Measurements from ENCODE around the gene EMILIN2.

DNA sequence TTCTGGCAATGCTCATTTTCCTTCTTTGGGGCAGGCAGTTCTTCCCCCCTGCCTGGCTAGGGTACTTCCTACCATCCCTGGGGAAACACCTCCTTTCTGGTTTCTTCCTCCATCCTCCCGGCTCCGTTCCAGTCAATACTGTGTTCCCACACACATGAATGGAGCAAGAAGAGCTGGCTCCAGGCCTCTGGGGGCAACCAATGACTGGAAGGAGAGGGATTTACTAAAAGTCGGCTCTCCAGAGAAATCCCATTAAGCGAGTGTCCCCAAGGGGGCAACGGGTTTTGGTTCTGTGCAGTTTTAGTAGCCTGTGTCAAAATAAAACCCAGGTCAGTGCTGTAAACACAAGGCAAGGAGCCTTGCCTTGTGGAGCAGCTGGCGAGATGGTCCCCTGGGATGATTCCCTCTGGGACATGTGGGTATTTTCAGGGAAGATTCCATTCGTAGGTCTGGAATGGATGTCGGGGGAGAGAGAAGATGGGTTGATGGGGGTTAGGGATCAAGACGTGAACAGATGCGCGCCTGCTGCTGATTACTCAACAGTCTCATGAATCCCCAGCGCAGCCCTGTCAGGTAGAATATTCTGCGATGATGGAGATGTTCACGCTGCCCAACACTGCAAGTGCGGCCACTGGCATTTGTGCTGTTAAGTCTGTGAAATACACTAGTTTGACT is 32.0 kb downstream of the EMILIN2 start:
- TF ChIP-seq EZH2 (IDR thresholded peaks at IDR 0.05; ENCODE audit: low read depth) (no peak), CTCF (conservative IDR thresholded peaks at IDR 0.05) (no peak)

Measured in PC-9 (cell line).